Kidney epithelial cell (primary cell): ENCODE measurements around the gene GGT7. TPM values are rescaled to one million over a fixed set of nuclear protein-coding genes. Genes with fewer than 3 reads are reported as not detected.

Source experiments
- DNase-seq: peaks from one replicate; pipeline ENCODE4 v3.0.0-alpha.2; 2010; ENCODE audit warnings: low read depth
- H3K27me3 ChIP-seq: 2 replicates; pipeline ENCODE4 v1.6.0; 2011; ENCODE audit warnings: low read length; ENCODE audit not compliant: control insufficient read depth, insufficient read depth
- H3K36me3 ChIP-seq: 2 replicates; pipeline ENCODE4 v1.5.1; 2011; ENCODE audit warnings: low read length; ENCODE audit not compliant: control insufficient read depth, insufficient read depth
- H3K4me3 ChIP-seq: 2 replicates; pipeline ENCODE4 v1.5.1; 2011; ENCODE audit warnings: low read depth, mild to moderate bottlenecking, control low read depth, low read length
- CTCF ChIP-seq: IDR thresholded peaks from 2 replicates; pipeline ENCODE4 v1.5.1; 2011; ENCODE audit warnings: mild to moderate bottlenecking, moderate library complexity, low read length, control low read depth, inconsistent platforms; ENCODE audit not compliant: insufficient read depth, poor library complexity, severe bottlenecking
- total RNA-seq: library from RNA; depleted of rRNA; stranded (reverse); fragments of >200 nt; gene quantifications from 2 replicates; pipeline ENCODE4 v1.2.3, GENCODE V29; 2015

The GGT7 gene
- total RNA-seq, result 8.4 and 12.5 TPM in 2 replicates

- no peaks in the 10 kb centered on the region for H3K27me3 ChIP-seq
- H3K4me3 ChIP-seq, result peak within 1 kb of the TSS; percentile 58
- peak; percentile 64 for TF ChIP-seq CTCF
- peak; percentile 21 for DNase-seq
- no peaks in the 10 kb centered on the region for H3K36me3 ChIP-seq
Measured at GRCh38 chr20:34872622-34873224, at the start of gene GGT7. TSS of gene GGT7 (minus strand) at chr20:34872856. CDS start at chr20:34872815, 41 bp downstream.

GRCh38 chr20:34921436-34921835 lies 48.8 kb upstream of the GGT7 start:
- no peak for TF ChIP-seq CTCF
- no peak for DNase-seq
- Histone ChIP-seq H3K4me3 (no peak overlapping the region), H3K27me3 (no peaks in the 10 kb centered on the region), H3K36me3 (peaks cover 1% of the 10 kb centered on the region)

- Histone ChIP-seq H3K36me3 (no peaks in the 10 kb centered on the region), H3K4me3 (no peak overlapping the region), H3K27me3 (no peaks in the 10 kb centered on the region)
- DNase-seq, result no peak
- TF ChIP-seq CTCF, result no peak
Measured at GRCh38 chr20:34920055-34920454, 47.4 kb upstream of the GGT7 start.

GRCh38 chr20:34916774-34917354 lies 44.2 kb upstream of the GGT7 start:
- DNase-seq, result no peak
- Histone ChIP-seq H3K27me3 (no peaks in the 10 kb centered on the region), H3K36me3 (no peaks in the 10 kb centered on the region), H3K4me3 (no peak overlapping the region)
- TF ChIP-seq CTCF, result no peak

GRCh38 chr20:34915749-34916455 lies 43.2 kb upstream of the GGT7 start:
- H3K36me3 ChIP-seq, result no peaks in the 10 kb centered on the region
- no peak for TF ChIP-seq CTCF
- H3K27me3 ChIP-seq, result no peaks in the 10 kb centered on the region
- no peak for DNase-seq
- H3K4me3 ChIP-seq, result no peak overlapping the region
